Lower lobe of right lung (tissue), 2 donors: ENCODE data around the gene PRDM16. TPM values are rescaled to one million over a fixed set of nuclear protein-coding genes. Genes with fewer than 3 reads are reported as not detected.

Source experiments
- ATAC-seq, 2 donors: fragments of 200-7000 bp; cut with Tn5 transposase; one replicate each; pipeline ENCODE4 v1.9.1; 2020 to 2022; ENCODE audit warnings: mild to moderate bottlenecking in 2 of 2, moderate library complexity in 2 of 2
- DNase-seq: peaks from one replicate; pipeline ENCODE4 v3.0.0-alpha.2; 2020
- H3K27ac ChIP-seq: fragments of 200-600 bp; one replicate; pipeline ENCODE4 v1.8.0; 2022
- H3K27me3 ChIP-seq: fragments of 200-600 bp; one replicate; pipeline ENCODE4 v1.8.0; 2022; ENCODE audit warnings: low read depth
- H3K36me3 ChIP-seq: fragments of 200-600 bp; one replicate; pipeline ENCODE4 v1.8.0; 2022; ENCODE audit warnings: mild to moderate bottlenecking
- H3K4me1 ChIP-seq: fragments of 200-600 bp; one replicate; pipeline ENCODE4 v1.8.0; 2022
- H3K4me3 ChIP-seq: fragments of 200-600 bp; one replicate; pipeline ENCODE4 v1.8.0; 2022; ENCODE audit warnings: mild to moderate bottlenecking
- H3K9me3 ChIP-seq: fragments of 200-600 bp; one replicate; pipeline ENCODE4 v1.8.0; 2022
- intact Hi-C: fragments of 100-400 bp; cut with DNase I; formaldehyde crosslinking; loops from one replicate; pipeline ENCODE4 v1.11.0; 2022
- total RNA-seq: library from RNA; stranded (reverse); fragmentation: NEBNext Ultra II Directional; extraction: Animal tissue kit (Norgen Biotek cat#: 25700); gene quantifications from one replicate; pipeline ENCODE4 v1.2.1, GENCODE V29; 2021
- TF ChIP-seq, protein P1 (sequence below): fragments of 200-600 bp; IDR thresholded peaks from one replicate; pipeline ENCODE4 v1.8.0; 2022; ENCODE audit warnings: antibody characterized with exemption, mild to moderate bottlenecking
- donor health status: DM: no; HTN: yes; CAD: no; lungs with severe emphysema.

Gene PRDM16
- total RNA-seq, 1 donor from 2014 or later, result 19.2 TPM

DNA sequence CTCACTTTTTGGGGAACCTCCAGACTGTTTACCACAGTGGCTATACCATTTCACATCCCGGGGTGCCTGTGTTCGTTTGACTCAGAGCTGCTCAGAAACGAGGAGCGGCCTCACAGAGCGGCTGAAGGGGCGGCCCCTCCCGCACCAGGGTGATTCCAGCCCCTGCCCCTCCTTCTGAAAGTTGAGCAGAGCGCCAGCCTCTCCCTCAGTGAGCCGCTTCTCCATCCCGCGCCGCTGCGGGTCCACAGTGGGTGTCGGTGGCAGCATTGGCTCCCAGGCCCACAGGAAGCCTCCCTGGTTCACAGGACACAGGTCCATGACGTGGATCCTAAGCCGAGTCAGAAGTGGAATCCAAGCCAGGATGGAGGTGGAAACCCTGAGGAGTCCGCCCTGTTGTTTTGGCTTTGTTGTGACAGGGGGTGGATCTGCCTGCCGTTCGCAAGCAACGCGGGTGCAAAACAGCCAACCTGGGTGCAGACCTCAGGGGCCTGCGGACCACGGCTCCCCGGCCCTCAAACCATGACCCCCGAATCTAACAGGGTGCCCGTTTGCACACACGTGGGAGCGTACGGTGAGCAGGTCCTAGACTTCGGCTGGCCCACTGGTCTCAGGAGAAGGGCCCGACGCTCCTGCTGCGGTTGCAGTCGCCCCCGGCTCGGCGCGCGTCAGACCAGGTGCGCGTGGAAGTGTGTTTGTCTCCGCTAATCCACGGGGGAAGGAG lies 198.7 kb downstream of the PRDM16 start:
- no peaks in the 10 kb centered on the region for H3K4me1 ChIP-seq
- peaks cover 7% of the 10 kb centered on the region for H3K27me3 ChIP-seq

DNA sequence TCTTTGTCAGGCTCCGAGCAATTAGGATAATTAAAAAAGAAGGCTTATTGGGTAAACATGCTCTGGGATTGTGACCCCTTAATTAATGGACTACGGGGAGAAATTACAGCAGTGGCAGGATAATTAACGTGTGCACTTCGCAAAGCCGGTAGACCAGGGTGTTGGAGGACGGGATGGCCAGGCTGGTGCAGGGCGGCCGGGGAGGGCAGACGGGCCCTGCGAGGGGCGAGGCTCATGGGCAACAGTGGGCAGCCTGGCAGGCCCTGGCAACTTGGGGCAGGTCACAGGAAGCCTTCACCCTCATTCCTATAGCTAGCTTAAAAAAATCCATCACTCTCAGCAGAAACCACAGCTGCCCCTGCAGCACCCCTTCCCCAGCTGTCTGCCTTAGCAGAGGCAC lies 199.3 kb downstream of the PRDM16 start:
- Histone ChIP-seq H3K4me1 (no peaks in the 10 kb centered on the region), H3K4me3 (no peak overlapping the region), H3K27ac (no peak overlapping the region), H3K36me3 (no peaks in the 10 kb centered on the region), H3K9me3 (no peaks in the 10 kb centered on the region), H3K27me3 (peaks cover 7% of the 10 kb centered on the region)
- intact Hi-C loops, result no loop called here
- DNase-seq (no peak), ATAC-seq (no peak)
- TF ChIP-seq, protein P1, sequence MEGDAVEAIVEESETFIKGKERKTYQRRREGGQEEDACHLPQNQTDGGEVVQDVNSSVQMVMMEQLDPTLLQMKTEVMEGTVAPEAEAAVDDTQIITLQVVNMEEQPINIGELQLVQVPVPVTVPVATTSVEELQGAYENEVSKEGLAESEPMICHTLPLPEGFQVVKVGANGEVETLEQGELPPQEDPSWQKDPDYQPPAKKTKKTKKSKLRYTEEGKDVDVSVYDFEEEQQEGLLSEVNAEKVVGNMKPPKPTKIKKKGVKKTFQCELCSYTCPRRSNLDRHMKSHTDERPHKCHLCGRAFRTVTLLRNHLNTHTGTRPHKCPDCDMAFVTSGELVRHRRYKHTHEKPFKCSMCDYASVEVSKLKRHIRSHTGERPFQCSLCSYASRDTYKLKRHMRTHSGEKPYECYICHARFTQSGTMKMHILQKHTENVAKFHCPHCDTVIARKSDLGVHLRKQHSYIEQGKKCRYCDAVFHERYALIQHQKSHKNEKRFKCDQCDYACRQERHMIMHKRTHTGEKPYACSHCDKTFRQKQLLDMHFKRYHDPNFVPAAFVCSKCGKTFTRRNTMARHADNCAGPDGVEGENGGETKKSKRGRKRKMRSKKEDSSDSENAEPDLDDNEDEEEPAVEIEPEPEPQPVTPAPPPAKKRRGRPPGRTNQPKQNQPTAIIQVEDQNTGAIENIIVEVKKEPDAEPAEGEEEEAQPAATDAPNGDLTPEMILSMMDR, result no peak

More for the DNA sequence above, 198.7 kb downstream of the PRDM16 start:
- ATAC-seq (no peak), DNase-seq (no peak)
- intact Hi-C loops, result no loop called here
- Histone ChIP-seq H3K4me3 (no peak overlapping the region), H3K27ac (no peak overlapping the region), H3K36me3 (no peaks in the 10 kb centered on the region), H3K9me3 (no peaks in the 10 kb centered on the region)
- TF ChIP-seq, protein P1, result no peak

DNA sequence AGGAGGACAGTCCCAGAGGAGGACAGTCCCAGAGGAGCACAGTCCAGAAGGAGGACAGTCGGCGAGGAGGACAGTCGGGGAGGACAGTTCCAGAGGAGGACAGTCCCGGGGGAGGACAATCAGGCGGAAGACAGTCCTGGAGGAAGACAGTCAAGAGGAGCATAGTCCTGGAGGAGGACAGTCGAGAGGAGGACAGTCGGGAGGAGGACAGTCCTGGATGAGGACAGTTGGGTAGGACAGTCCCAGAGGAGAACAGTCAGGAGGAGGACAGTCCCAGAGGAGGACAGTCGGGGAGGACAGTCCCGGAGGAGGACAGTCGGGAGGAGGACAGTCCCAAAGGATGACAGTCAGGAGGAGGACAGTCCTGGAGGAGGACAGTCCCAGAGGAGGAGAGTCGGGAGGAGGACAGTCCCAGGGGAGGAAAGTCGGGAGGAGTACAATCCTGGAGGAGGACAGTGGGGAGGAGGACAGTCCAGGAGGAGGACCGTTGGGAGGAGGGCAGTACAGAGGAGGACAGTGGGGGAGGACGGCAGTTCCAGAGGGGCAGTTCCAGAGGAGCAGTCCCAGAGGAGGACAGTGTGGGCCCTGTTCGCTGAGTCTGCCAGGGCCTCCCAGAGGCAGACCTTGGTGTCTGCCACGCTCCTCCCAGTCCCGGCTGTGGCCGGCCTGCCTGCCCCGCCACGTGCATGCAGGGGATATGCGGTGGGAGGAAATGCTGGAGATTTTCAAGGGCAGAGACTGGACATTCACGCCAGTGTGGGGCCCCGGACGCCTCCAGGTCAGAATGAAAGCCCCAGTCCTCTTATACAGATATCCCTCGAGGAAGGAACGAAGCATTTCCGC lies 201.6 kb downstream of the PRDM16 start:
- TF ChIP-seq, protein P1, result no peak
- H3K27me3 ChIP-seq, result peaks cover 7% of the 10 kb centered on the region
- H3K36me3 ChIP-seq, result no peaks in the 10 kb centered on the region
- H3K4me1 ChIP-seq, result no peaks in the 10 kb centered on the region
- no peak overlapping the region for H3K4me3 ChIP-seq
- intact Hi-C loops, result no loop called here
- no peaks in the 10 kb centered on the region for H3K9me3 ChIP-seq
- H3K27ac ChIP-seq, result no peak overlapping the region
- ATAC-seq (no peak), DNase-seq (no peak)

DNA sequence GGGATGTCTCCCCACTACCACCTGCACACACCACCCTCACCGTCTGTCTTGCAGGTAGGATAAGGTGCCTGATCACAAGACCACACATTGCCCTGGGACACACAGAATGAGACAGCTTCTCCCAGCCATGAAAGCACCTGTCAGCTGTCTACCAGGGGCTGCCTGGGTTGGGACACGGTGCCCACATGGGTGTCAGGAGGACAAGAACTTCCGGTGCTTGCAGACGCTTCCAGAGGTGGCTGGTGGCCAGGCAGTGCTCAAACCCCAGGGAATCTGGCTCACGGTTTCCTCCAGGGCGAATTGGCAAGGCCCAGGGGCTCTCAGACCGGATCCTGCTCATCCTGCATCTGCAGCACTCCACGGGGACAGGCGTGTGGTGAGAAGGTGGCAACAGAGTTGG lies 202.9 kb downstream of the PRDM16 start:
- intact Hi-C loops, result no loop called here

DNA sequence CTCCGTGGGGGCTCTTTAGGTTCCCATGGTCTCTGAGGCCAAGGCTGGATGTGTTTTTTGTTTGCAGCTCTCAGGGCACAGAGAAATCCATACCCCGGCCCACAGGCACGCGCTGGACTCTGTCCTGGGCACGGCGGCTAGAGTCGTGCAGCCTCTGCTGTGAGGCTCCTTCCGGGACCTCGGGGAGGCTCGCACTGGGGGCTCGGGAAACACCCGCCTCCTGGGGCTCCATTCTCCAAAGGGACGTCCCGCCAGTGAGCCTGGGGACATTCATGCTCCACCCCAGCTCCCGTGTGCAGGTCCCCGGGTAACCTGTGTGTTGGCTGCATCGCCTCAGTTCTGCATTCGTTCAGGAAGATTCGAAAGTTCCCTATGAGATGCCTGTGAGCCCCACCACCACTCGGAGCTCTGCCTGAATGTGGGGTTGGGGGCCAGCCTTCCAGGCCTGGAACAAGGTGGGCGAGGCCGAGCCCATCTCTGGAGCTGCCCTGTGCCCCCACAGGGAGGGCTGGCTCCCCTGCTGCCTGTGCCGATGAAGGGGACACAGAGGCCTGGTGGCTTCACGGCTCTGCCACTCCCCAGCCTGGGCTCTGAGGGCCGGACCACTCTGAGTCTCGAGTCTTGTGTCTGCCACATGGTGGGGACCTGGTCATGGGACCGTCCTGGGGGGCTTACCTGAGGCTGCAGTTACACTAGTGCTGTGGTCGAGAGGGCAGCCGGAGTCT lies 203.5 kb downstream of the PRDM16 start:
- Histone ChIP-seq H3K4me3 (no peak overlapping the region), H3K27ac (no peak overlapping the region), H3K27me3 (peaks cover 7% of the 10 kb centered on the region), H3K36me3 (no peaks in the 10 kb centered on the region), H3K9me3 (no peaks in the 10 kb centered on the region), H3K4me1 (no peaks in the 10 kb centered on the region)
- DNase-seq (no peak), ATAC-seq (no peak)
- TF ChIP-seq, protein P1, result no peak
- intact Hi-C loops, result no loop called here

More for the DNA sequence above, 202.9 kb downstream of the PRDM16 start:
- H3K36me3 ChIP-seq, result no peaks in the 10 kb centered on the region
- ATAC-seq (no peak), DNase-seq (no peak)
- TF ChIP-seq, protein P1, result no peak
- H3K4me1 ChIP-seq, result no peaks in the 10 kb centered on the region
- no peak overlapping the region for H3K27ac ChIP-seq
- peaks cover 7% of the 10 kb centered on the region for H3K27me3 ChIP-seq
- H3K4me3 ChIP-seq, result no peak overlapping the region
- H3K9me3 ChIP-seq, result no peaks in the 10 kb centered on the region
